HG02623 (cell line): Measurements from ENCODE around the gene DDX6.
A peak's percentile ranks its signal among the peaks of the same experiment; 100 is the strongest.
"Not testable (repeated sequence)": the region's sequence is repeated elsewhere in the genome, so short reads cannot be mapped to it uniquely, and the experiment has no call there.

Experiments
- ATAC-seq: cut with Tn5 transposase; IDR thresholded peaks from one replicate; pipeline ENCODE4 v1.9.1; 2021; ENCODE audit warnings: moderate library complexity; ENCODE audit not compliant: unreplicated experiment

Gene DDX6

DNA sequence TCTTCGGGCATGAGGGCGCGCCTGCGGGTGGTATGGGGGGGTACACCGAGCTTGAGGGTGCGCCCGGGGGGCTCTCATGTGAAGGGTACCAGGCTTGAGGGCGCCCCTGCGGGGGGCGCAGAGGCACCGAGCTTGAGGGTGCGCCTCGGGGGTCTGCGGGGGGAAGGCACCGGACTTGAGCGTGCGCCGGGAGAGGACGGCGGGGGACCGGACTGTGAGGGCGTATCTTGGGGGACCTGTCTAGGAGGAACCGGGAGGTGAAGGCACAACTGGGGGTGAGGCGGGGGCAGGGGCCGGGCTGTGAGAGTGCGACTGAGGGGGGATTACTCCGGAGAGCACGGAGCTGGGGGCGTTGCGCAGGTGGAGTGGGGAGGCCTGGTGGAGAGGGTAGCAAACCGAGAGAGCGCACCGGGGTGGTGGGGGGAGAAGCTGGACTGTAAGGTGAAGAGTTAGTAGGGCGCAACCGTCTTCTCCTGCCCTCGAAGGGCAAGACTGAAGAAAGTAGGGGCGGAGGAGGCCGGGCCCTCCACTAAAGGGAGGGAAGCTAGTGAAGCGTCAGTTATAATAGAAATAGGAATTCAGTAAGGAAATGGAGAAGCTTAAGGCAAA lies 1.1 kb upstream of the DDX6 start:
- no peak for ATAC-seq

DNA sequence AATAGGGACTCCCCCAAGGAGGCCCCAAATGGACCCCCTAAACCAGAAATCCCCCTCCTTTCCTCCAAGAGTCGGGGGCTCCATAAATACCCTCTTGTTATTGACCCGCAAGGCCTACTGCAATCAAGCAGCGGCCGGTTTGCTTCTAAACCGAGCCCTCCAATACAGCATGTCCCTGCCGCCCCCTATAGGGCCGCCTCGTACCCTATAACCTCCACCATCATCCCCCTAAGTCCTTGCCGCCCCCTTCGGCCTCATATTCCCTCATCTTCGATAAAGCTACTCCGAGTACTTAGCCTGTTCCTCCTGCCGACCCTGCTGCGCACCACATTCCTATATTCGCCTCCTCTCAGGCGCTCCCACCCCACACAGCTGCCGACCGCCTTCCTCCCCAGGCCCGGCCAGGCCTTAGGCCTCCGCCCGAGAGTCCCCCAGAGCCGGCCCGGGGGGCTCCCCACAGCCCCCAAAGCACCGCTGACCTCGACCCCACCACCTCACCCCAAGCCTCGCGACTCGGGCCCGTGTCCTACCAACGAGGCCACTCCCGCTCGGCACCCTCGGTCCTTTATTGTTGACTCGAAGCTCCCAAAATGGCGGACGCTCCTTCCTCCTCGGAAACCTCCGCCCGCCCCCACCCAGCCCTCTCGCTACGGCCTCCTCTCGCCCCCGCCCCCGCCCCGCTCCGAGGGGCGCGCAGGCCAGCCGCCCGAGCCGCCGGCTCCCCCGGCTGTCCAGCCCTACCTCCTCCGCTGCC lies 430 bp downstream of the DDX6 start:
- ATAC-seq, result peak; percentile 14

DNA sequence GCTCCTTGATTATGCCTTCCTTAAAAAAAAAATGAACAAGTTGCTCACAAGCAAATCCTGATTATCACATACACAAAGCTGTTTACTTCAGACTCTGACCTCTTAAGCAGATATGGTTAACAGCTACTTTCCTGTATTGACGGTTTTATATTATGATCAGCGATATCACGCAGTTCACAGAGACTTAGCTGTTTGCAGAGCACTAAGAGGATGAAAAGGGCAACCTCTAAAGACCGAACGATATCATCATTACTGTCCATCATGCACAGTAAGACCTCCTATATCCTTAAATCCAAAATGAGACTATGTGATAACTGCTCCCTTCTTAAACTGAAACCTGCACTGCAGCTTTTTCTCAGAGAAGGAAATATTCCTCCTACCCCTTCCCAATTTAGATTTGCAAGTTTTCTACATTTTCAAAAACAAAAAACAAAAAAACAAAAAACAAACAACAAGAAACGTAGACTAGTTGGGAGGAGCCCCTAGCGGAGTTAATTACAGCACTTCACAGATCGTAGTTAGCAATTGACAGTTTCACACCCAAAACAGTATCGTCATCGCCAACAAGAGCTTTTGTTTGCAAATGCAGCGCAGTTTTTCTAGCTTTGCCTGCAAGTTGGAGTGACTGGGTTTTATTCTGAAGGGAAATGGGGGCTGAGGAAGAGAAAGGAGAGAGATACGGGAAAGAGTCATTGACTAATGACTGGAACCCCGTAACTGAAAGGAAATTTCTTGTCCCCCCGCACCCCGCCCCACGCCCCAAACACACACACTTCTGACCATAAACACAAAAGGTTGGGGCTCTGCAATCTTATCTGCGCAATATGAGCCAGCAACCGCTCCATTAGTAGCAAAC lies 1.2 kb downstream of the DDX6 start:
- ATAC-seq, result no peak

DNA sequence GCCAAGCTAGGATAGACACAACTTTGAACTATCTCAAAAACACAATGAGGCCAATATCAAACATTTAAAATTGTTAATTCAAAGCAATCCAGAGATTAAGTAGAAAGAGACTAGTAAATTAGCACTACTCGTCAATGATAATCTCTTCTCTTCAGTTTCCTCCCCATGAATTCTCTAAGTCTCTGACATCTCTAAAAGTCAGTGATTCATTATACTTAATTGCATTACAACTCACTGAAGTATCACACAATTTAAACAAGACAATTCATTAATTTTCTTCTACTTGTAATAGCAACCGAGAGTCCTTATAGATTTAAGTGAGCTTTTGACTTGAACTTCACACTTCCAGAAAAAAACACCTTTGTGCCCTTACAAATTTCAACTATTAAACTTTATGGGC lies 4.3 kb downstream of the DDX6 start:
- no peak for ATAC-seq

DNA sequence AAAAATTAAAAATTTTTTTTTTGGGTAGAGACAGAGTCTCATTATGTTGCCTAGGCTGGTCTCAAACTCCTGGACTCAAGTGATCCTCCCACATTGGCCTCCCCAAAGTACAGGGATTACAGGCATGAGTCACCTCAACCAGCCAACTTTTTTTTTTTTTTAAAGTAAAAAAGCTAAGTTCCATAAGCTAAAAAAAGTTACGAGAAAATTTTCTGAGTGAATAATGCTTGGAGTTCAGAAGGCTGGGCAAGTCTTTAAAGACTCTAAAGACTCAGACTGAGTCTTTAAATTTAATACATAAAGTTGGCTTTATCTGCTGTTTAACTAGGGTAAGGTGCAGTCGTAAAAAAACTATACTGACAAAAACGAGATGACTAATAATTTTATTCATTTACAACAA lies 5.6 kb downstream of the DDX6 start:
- ATAC-seq, result no peak

DNA sequence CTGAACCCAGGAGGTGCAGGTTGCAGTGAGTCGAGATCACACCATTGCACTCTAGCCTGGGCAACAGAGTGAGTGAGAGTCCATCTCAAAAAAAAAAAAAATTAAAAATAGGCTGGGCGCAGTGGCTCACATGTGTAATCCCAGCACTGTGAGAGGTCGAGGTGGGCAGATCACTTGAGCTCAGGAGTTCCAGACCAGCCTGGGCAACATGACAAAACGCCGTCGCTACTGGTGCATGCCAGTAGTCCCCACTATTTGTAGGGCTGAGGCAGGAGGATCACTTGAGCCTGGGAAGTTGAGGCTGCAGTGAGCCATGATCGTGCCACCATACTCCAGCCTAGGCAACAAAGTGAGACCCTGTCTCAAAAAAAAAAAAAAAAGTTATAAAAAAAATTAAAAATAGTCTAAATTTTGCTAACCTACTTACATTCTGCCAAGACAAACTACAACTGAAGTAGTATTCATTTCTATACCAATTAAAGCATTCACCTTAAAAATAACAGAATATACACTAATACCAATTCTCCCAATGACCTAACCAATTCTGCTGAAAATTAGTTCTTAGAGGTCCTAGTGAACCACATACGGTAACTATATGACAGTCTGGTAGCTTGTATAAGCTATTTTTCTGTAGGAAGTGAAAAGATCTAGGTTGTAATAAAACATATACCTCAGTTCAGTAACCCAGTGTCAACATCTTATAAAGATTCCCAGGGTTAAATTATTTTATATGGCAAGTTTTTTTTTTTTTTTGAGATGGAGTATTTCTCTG lies 7.1 kb downstream of the DDX6 start:
- ATAC-seq, result no peak

DNA sequence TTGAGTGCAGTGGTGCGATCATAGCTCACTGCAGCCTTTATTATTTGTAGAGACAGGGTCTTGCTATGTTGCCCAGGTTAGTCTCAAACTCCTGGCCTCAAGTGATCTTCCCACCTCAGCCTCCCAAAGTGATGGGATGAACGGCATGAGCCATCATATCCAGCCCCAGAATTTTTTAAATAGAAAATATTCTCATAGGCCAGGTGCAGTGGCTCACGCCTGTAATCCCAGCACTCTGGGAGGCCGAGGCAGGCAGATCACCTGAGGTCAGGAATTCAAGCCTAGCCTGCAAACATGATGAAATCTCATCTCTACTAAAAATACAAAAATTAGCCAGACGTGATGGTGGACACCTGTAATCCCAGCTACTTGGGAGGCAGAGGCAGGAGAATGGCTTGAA lies 7.6 kb downstream of the DDX6 start:
- ATAC-seq, result not testable (repeated sequence)

DNA sequence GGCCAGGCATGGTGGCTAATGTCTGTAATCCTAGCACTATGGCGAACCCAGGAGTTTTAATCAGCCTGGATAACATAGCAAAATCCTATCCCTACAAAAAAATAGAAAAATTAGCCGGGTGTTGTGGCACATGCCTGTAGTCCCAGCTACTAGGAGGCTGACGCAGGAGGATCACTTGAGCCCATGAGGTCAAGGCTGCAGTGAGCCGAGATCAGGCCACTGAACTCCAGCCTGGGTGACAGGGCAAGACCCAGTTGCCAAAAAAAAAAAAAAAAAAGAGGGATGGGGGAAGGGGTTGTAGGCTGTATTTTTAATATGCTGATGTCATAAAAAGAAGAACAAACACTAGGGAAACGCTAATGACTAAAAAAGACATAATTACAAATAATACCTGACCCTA lies 12.1 kb downstream of the DDX6 start:
- ATAC-seq, result no peak

DNA sequence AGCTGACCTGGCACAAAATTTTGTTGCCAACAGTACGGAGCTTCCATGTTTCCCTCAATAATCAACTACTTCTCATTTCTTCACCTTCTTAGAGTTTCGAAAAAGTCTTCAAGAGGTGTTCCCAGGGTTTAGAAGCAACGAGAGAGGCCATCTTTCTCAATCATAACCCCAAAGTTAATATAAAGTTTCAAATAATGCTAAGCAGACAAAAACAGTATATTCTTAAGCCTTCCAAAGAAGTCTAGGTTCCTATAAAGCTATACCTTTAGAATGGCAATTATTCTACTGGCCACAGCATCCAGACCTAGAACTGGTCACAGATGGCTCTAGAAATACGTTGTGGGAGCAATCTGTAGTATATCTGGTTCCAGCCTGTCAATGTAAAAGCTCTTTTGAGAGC lies 16.9 kb downstream of the DDX6 start:
- no peak for ATAC-seq

DNA sequence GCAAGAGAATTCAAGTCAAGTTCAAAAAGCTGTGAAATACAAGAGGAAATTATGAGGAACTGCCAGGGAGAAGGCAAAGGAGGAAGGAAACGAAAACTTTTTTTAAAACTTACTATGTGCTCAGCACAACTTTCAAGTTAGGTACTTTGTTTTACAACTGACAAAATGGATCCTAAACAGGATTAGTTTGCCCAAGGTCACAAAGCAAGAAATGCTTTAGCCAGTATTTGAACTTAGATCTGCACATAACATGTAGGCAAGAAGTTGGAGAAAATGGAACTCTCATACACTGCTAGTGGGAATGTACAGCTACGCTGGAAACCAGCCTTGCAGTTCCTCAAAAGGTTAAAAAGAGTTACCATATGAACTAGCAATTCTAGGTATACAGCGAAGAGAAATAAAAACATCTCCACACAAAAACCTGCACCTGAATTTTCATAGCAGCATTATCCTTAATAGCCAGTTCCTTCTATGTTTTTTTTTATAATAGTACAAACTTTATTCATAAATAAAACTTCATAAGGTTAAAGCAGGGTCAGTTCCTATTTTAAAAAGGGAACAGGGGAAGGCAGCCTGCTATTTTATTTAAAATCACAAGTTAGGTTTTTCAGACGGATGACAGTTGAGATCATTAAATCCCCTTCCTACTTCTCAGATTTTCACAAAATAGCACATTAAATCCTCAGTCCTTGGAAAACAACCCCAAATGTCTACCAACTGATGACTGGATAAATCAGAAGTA lies 19.2 kb downstream of the DDX6 start:
- ATAC-seq, result no peak

DNA sequence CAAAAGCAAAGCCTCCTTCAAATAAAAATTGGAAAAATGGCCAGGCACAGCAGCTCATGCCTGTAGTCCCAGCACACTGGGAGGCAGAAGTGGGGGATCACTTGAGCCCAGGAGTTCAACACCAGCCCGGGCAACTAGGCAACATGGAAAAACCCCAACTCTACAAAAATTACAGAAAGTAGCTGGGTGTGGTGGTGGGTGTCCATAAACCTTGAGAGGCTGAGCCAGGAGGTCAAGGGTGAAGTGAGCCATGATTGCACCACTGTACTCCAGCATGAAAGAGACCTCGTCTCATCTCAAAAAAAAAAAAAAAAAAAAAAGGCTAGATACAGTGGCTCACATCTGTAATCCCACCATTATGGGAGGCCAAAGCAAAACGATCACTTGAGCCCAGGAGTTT lies 22.3 kb downstream of the DDX6 start:
- ATAC-seq, result no peak

DNA sequence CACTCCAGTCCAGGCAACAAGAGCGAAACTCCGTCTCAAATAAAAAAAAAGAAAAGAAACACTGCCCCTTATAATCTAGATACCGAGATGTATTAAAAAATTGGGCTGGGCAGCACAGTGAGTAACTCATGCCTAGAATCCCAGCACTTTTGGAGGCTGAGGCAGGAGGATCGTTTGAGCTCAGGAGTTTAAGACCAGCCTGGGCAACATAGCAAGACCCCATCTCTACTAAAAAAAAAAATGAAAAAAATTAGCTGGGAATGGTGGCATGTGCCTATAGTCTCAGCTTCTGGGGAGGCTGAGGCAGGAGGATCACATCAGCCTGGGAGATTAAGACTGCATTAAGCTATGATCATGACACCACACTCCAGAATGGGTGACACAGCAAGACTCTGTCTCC lies 24.9 kb downstream of the DDX6 start:
- no peak for ATAC-seq

DNA sequence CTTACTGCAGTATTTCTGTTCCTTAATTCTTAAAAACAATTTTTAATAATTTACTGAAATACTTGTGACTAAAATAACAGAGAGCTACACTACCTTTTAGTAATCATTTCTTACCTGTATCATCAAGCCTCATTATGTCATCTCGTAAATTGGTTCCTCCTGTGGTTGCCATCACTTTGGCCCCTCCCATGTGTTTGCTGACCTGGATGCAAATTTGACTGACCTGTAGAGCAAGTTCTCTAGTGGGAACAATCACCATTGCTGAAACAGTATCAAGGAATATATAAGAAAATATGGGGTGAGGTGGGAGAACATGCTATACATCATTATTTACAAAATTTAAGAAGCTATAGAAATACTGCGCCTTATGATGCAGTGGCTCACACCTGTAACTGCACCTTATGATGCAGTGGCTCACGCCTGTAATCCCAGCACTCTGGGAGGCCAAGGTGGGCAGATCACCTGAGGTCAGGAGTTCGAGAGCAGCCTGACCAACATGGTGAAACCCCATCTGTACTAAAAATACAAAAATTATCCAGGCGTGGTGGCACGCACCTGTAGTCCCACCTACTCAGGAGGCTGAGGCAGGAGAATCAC lies 25.8 kb downstream of the DDX6 start:
- ATAC-seq, result not testable (repeated sequence)

DNA sequence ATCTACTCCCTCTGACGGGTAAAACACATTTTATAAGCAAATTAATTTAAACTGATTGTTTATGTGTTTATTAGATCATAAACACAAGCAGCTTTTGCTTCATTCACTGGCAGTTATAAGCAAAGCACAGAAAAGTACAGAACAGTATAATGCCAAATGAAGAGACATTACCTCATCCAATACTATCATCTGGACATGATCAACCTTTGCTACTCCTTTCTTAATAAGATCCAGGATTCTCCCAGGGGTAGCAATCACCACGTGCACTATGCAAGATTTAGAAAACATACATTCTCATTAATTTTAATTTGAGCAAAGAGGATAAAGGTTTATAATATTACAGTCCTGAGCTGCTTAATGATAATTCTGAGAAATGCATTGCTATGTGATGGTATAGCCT lies 27.9 kb downstream of the DDX6 start:
- no peak for ATAC-seq

DNA sequence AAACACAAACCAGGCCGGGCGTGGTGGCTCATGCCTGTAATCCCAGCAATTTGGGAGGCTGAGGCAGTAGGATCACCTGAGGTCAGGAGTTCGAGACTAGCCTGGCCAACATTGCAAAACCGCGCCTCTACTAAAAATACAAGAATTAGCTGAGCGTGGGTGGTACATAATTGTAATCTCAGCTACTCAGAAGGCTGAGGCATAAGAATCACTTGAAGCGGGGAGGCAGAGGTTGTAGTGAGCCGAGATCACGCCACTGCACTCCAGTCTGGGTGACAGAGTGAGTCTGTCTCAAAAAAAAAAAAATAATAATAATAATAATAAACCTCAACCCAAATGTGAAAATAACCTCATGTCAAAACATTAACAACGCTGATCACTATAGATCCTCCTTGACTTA lies 29.0 kb downstream of the DDX6 start:
- ATAC-seq, result not testable (repeated sequence)

DNA sequence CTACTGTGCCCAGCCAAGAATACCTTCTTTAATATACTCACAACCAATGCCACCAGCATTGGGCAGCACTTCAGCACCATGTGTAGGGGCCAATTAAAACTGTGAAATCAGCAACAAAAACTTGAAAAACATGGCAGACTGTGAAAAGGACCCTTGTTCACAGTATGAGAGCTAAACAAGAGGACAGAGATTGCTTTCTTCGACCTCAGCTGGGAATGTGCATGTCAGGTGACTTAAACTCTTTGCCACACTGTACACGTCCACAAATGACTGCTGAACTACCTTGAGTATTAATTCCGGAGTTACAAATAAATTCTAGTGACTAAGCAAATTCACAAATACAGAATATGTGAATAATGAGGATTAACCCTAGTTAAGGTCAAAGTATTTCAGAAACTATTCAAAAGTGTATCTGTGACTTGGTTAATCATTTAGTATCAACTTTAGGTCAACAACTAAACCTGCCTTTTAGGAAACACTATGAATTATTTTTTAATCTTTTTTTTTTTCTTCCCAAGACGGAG lies 33.0 kb downstream of the DDX6 start:
- ATAC-seq, result no peak

DNA sequence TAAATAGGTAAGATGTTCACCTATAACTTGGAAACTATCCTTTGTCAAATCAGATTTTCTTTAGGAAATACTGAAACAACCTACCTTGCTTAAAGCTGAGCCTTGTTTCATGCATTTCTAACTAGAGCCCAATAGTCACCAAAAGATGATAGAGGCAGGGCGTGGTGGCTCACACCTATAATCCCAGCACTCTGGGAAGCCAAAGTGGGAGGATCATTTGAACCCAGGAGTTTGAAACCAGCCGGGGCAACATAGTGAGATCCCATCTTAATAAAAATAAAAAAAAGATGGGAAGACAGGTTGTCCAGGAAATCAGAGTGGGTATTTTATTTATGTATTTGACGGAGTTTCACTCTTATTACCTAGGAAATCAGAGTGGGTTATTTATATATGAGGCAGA lies 38.3 kb downstream of the DDX6 start:
- no peak for ATAC-seq

DNA sequence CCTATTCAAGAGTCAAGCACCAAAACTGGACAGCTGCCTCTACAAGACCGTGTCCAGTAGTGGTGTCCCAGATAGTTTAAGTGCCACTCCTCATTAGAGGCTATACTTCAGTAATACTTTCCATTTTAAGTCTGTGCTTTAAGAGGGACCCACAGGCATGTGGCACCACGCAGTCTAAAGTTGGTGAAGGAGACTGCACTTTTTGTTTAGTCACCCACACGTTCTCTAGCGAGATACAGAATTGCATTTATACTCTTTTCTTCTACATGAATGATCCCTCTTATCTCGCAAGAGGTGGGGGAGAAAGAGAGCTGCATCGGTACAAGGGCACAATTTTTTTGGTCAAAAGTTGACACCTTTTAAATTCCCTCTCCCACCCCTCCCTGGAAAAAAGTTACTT lies 41.5 kb downstream of the DDX6 start:
- no peak for ATAC-seq

DNA sequence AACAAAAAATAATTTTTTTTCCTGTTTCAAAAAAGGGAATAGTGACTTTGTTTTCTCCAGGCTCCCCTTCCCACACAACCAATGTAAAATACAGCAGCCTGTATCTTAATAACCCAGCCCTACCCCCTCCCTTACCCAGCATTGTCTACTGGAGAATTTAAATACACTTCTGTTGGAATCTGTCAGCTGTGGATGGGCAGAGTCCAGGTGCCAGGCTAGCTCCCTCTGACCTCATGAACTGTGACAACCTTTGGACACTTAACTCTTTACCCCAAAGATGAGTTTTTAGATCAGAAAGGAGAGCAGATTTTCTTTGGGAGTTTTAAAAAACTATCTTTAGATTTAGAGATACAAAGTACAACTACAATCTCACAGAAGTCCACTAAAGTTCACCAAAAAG lies 42.9 kb downstream of the DDX6 start:
- no peak for ATAC-seq
